Measurements from ENCODE around the gene SPACA4. TPM values are rescaled to one million over a fixed set of nuclear protein-coding genes. Genes with fewer than 3 reads are reported as not detected.

The SPACA4 gene
- total and polyA plus RNA-seq, 9 of the 15 experiments (the other 6 are each of a cell fraction or from before 2014, with no cell fraction given): not detected

DNA sequence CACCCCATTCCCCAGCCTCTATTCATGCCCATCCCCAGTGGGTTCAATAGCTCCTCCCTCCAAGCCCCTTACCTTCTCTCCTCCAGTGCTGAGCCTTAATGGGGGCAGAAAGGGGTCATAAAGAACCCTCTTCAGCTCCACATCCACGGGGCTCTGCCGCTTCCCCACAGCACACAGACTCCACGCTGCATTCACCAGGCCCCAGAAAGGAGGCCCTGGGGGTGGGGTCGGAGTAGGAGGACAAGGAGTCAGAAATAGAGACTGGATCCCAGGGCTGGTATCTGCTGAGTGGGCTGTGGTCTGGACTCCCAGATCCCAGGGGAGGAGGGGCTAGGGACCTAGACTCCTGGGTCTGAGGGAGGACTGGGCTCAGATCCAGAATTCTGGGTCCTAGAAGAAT lies 37.8 kb downstream of the SPACA4 start (continued):
- TF ChIP-seq, protein P1, sequence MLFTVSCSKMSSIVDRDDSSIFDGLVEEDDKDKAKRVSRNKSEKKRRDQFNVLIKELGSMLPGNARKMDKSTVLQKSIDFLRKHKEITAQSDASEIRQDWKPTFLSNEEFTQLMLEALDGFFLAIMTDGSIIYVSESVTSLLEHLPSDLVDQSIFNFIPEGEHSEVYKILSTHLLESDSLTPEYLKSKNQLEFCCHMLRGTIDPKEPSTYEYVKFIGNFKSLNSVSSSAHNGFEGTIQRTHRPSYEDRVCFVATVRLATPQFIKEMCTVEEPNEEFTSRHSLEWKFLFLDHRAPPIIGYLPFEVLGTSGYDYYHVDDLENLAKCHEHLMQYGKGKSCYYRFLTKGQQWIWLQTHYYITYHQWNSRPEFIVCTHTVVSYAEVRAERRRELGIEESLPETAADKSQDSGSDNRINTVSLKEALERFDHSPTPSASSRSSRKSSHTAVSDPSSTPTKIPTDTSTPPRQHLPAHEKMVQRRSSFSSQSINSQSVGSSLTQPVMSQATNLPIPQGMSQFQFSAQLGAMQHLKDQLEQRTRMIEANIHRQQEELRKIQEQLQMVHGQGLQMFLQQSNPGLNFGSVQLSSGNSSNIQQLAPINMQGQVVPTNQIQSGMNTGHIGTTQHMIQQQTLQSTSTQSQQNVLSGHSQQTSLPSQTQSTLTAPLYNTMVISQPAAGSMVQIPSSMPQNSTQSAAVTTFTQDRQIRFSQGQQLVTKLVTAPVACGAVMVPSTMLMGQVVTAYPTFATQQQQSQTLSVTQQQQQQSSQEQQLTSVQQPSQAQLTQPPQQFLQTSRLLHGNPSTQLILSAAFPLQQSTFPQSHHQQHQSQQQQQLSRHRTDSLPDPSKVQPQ (CRISPR knock-in tag; IDR thresholded peaks at IDR 0.05; ENCODE audit: borderline replicate concordance): no peak

DNA sequence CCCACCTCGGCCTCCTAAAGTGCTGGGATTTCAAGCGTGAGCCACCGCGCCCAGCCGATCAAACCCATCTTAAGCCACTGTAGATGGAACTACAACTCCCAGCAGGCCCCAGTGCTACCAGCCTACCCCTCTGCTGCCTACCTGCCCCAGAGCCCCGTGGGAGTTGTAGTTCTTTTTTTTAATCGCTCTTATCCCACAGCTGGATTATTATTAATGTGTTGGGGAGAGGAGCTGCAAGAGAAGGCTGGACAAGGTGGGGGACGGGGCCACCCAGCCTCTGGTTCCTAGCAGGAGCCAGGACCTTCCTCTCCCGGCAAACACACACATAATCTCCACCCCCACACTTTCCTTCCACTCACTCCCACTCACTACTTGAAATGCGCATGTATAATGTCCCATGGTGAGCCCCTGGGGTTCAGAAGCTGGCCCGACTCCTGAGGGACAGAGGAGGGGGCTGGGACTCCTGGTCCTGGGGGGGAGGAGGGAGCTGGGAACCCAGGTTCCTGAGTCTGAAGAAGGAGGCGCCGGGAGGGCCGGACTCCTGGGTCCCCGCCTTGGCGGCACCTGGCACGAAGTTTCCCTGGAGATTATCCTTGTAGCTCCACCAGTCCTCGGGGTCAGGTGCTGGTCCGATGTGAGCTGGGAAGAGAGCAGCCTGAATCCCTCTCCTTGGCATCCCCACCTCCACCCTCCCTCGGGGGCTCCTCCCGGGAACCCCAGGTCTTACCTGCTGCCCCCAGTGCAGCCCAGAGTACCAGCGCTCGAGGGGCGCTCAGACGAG lies 38.5 kb downstream of the SPACA4 start:
- no peaks in the 10 kb centered on the region for H3K36me3 ChIP-seq (ENCODE audit: control insufficient read depth, insufficient read depth, low read length)
- peaks cover 21 to 38% of the 10 kb centered on the region in 2 experiments; a peak in 4 of 5 replicates for H3K4me1 ChIP-seq (replicated peaks in 1 of 2; ENCODE audit: control insufficient read depth in 2 of 2, insufficient read depth in 2 of 2, low read length in 2 of 2)
- peak overlapping the region; percentile 84 for H3K4me2 ChIP-seq (ENCODE audit: insufficient read depth, low read length)
- in situ Hi-C loops (cut with MboI): loop anchor here (5.0 to 10.0 kb wide), 4 partner anchors 97 to 330 kb away; partner anchors contain the start of genes HSD17B14 and RASIP1
- FAIRE-seq: peak; percentile 83
- ChIA-PET CTCF (ENCODE audit: low intra/inter-chr PET ratio) (interaction anchor here (0.8 to 0.9 kb wide), 2 partner anchors 94 to 192 kb away, joined by 4 to 6 read pairs; no protein-coding TSS in a partner anchor), POLR2A (interaction anchor here (0.5 to 1.3 kb wide), 11 partner anchors 11 to 945 kb away, joined by 3 to 7 read pairs (median 3); partner anchors contain the start of gene PPP1R15A)
- H3K9me1 ChIP-seq (ENCODE audit: control insufficient read depth, insufficient read depth, low read length): no peaks in the 10 kb centered on the region
- WGBS (ENCODE audit: insufficient coverage, low coverage, missing lambda C conversion rate): 6% methylated on average over 14 of the region's 25 CpGs
- H4K20me1 ChIP-seq (replicated peaks; ENCODE audit: control insufficient read depth, insufficient read depth, low read length): no peaks in the 10 kb centered on the region
- intact Hi-C loops (cut with micrococcal nuclease): loop anchor here (5.0 kb wide), 1 partner anchor 92 kb away; no protein-coding TSS in a partner anchor
- no peak overlapping the region for H3K27ac ChIP-seq (ENCODE audit: extremely low read depth, low read depth, low read length)
- no peaks in the 10 kb centered on the region for H3K9me3 ChIP-seq (replicated peaks; ENCODE audit: control insufficient read depth, insufficient read depth, low read depth, low read length)
- H3K79me2 ChIP-seq (ENCODE audit: control insufficient read depth, insufficient read depth, low read length): peaks cover under 1% of the 10 kb centered on the region; the same call in 1 of the 3 replicates
- peak; percentile 72 for ATAC-seq
- DNase-seq (ENCODE audit: extremely low read depth in 1 of 4, low spot score in 3 of 4): peak; percentile 52 to 87 (median 65)
- H3K27me3 ChIP-seq (ENCODE audit: control insufficient read depth in 2 of 2, insufficient read depth in 2 of 2, low read length in 2 of 2): no peaks in the 10 kb centered on the region
- no TSS peak for BruUV-seq (replicated peaks)
- peak overlapping the region; percentile 95 for H2AFZ ChIP-seq (ENCODE audit: low read depth, low read length)
- peak overlapping the region; percentile 43 to 87 for H3K9ac ChIP-seq (ENCODE audit: insufficient read depth in 1 of 2, low read depth in 2 of 2, low read length in 2 of 2)
- H3K4me3 ChIP-seq: peak overlapping the region; percentile 56
- peak; percentile 11; the same call in 1 of the 2 replicates for TF ChIP-seq MAFF (IDR thresholded peaks at IDR 0.05; ENCODE audit: low read length)
- TF ChIP-seq CC2D1A (IDR thresholded peaks at IDR 0.05): 0 out of 2 replicates have a peak, but pooled peaks have one; percentile 8
- TF ChIP-seq OTX1 (CRISPR knock-in tag; IDR thresholded peaks at IDR 0.05): no peak
- 0 out of 2 replicates have a peak, but pooled peaks have one; percentile 18 for TF ChIP-seq JUN (IDR thresholded peaks at IDR 0.05; ENCODE audit: borderline replicate concordance, low read depth, low read length)
- no peak for TF ChIP-seq JUN (CRISPR knock-in tag; IDR thresholded peaks at IDR 0.05; ENCODE audit: borderline replicate concordance)
- no peak for TF ChIP-seq RBM15 (IDR thresholded peaks at IDR 0.05; ENCODE audit: insufficient read depth, low read length)
- TF ChIP-seq, protein P2, sequence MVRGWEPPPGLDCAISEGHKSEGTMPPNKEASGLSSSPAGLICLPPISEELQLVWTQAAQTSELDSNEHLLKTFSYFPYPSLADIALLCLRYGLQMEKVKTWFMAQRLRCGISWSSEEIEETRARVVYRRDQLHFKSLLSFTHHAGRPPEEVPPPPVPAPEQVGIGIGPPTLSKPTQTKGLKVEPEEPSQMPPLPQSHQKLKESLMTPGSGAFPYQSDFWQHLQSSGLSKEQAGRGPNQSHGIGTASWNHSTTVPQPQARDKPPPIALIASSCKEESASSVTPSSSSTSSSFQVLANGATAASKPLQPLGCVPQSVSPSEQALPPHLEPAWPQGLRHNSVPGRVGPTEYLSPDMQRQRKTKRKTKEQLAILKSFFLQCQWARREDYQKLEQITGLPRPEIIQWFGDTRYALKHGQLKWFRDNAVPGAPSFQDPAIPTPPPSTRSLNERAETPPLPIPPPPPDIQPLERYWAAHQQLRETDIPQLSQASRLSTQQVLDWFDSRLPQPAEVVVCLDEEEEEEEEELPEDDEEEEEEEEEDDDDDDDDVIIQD (CRISPR knock-in tag; IDR thresholded peaks at IDR 0.05): no peak
- no peak for TF ChIP-seq RBM39 (optimal IDR thresholded peaks at IDR 0.05; ENCODE audit: low read depth, low read length)
- TF ChIP-seq PHTF2 (CRISPR knock-in tag; IDR thresholded peaks at IDR 0.05): no peak
- TF ChIP-seq, protein P3, sequence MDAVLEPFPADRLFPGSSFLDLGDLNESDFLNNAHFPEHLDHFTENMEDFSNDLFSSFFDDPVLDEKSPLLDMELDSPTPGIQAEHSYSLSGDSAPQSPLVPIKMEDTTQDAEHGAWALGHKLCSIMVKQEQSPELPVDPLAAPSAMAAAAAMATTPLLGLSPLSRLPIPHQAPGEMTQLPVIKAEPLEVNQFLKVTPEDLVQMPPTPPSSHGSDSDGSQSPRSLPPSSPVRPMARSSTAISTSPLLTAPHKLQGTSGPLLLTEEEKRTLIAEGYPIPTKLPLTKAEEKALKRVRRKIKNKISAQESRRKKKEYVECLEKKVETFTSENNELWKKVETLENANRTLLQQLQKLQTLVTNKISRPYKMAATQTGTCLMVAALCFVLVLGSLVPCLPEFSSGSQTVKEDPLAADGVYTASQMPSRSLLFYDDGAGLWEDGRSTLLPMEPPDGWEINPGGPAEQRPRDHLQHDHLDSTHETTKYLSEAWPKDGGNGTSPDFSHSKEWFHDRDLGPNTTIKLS (IDR thresholded peaks at IDR 0.05; ENCODE audit: borderline replicate concordance, low read depth): peak; percentile 92
- 0 out of 2 replicates have a peak, but pooled peaks have one; percentile 67 for TF ChIP-seq ZNF175 (CRISPR knock-in tag; IDR thresholded peaks at IDR 0.05; ENCODE audit: low read depth)
- no peak for TF ChIP-seq ADNP (tag; IDR thresholded peaks at IDR 0.05)
